Middle frontal gyrus (tissue), 1 donor: ENCODE results near the gene ANKRD36B.
"Not testable (repeated sequence)": the region's sequence is repeated elsewhere in the genome, so short reads cannot be mapped to it uniquely, and the experiment has no call there.

Experiments
- DNase-seq: peaks from one replicate; pipeline ENCODE4 v3.0.0-alpha.2; 2015; ENCODE audit warnings: low spot score; ENCODE audit errors: extremely low spot score

ANKRD36B gene

DNA sequence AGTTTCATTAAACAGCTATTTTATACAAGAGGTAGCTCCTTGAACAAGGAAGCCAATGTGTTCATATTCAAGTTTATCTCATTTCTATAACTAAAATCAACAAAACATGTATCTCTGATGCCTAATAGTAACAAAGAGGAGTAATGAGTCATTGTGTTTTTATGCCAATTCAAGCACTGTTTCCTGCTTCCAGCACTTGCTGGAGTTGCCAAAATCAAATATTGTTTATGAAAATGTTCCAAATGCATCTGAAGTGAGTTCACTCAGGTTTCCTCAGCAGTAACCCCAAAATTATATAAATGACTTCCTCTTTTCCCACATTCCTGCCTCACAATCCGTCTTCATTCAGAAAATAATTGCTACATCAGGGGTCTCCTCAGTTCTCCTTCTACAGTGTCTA is 39.2 kb downstream of the ANKRD36B start:
- not testable (repeated sequence) for DNase-seq

DNA sequence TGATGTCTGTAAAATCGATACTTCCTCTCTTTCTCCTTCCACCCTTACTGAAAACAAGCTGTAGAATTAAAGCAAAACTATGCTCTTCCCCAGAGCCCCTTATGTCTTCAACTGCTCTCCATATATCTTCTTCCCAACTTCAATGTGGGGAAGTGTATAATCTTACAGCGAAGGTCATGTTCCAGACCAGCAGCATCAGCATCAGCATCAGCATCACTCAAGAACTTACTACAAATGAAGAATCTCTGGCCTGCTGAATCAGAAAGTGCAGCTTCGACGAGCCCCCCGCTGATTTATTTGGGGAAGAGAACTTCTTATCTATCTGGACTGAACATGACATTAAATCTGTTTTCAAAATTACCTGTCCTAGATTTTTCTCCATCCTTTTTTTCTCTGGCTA is 40.6 kb downstream of the ANKRD36B start:
- DNase-seq: not testable (repeated sequence)

DNA sequence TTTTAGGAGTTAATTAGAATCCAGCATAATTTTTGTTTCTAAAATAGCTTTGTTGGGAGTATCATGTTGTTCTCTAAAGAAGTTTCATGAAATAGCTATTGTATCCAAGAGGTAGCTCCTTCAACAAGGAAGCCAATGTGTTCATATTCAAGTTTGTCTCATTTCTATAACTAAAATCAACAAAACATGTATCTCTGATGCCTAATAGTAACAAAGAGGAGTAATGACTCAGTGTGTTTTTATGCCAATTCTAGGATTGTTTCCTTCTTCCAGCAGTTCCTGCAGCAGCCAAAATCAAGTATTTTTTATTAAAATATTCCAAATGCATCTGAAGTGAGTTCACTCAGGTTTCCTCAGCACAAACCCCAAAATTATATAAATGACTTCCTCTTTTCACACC is 41.1 kb downstream of the ANKRD36B start:
- DNase-seq: not testable (repeated sequence)

DNA sequence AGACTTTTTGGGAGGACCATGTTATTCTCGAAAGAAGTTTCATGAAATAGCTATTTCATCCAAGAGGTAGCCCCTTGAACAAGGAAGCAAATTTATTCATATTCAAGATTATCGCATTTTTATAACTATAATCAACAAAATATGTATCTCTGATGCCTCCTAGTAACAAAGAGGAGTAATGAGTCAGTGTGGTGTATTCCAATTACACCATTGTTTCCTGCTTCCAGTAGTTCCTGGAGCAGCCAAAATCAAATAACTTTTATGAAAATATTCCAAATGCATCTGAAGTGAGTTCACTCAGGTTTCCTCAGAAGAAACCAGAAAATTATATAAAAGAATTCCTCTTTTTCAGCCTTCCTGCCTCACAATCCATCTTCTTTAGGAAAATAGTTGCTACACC is 43.0 kb downstream of the ANKRD36B start:
- no peak for DNase-seq

DNA sequence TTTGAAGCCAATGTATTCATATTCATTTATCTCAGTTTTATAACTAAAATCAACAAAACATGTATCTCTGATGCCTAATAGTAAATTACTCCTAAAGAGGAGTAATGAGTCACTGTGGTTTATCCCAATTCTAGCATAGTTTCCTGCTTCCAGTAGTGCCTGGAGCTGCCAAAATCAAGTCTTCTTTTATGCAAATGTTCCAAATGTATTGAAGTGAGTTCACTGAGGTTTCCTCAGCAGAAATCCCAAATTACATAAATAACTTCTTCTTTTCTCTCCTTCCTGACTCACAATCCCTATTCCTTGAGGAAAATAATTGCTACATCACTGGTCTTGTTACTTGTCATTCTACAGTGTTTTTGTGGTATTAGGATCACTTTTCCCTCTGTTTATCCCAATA is 44.8 kb downstream of the ANKRD36B start:
- DNase-seq: not testable (repeated sequence)

DNA sequence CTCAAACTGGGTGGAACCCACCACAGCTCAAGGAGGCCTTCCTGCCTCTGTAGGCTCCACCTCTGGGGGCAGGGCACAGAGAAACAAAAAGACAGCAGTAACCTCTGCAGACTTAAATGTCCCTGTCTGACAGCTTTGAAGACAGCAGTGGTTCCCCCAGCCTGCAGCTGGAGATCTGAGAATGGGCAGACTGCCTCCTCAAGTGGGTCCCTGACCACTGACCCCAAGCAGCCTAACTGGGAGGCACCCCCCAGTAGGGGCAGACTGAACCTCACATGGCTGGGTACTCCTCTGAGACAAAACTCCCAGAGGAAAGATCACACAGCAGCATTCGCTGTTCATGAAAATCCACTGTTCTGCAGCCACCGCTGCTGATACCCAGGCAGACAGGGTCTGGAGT is 63.8 kb downstream of the ANKRD36B start:
- not testable (repeated sequence) for DNase-seq

DNA sequence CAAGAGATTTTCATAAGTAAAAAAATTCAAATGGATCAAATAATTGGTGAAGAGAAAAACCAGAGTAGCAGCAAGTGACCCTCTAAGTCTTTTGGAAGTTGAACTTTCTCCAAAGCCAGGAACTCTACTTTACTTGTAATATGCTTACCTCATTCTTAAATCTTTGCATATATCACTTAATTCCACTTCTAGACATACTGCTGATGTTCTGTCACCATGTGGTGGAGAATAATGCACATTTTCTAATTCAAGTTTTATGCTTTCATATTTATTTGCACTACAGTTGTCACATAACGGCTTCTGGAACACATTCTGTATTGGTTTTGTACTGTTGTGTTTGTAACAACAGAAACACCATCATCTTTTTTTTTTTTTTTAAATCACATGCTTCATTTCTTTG is 65.9 kb downstream of the ANKRD36B start:
- not testable (repeated sequence) for DNase-seq

DNA sequence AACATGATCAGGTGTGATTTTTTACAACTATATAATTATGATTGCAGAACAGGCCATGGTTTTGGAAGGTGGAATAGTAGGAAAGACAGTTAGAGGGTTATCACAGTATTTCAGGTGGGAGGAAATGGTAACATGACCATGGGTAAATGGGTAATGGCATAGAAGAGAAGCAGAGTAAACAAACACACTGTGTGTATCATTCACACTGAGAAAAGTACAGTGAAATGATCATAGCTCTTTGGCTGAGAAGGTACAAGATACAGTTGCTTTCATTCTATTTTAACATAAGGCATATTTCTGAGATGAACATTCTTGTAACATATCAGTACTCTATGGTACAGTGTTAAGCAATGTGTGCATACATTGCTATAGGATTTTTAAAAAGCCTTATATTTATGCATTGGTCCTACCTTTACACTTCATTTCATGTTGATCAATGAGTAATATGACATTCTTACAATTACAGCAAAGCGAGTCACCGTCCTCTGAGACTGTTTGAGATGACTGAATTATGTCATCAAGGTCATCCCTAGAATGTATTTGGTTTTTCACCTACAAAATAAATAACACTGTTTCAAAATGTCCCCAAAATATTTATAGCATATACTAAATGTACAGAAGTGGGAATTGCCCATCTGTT is 66.6 kb downstream of the ANKRD36B start:
- DNase-seq: not testable (repeated sequence)

DNA sequence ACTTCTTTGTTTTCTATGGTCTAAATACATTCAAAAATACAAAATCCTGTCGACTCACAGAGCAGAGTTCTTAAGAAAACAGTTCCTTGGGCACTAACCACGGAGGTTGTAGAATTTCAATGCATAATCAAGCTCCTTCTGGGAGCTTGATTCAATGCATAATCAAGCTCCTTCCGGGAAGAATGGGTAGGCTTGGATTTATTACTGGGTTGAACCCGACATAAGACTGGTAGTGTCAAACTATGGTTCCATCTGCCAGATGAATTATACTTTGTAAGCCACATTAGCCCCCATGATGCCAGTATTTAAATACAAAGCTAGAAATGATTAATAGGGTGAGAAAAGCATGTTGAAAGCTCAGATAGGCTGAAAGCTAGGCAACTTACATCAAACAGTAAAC is 94.0 kb downstream of the ANKRD36B start:
- not testable (repeated sequence) for DNase-seq

DNA sequence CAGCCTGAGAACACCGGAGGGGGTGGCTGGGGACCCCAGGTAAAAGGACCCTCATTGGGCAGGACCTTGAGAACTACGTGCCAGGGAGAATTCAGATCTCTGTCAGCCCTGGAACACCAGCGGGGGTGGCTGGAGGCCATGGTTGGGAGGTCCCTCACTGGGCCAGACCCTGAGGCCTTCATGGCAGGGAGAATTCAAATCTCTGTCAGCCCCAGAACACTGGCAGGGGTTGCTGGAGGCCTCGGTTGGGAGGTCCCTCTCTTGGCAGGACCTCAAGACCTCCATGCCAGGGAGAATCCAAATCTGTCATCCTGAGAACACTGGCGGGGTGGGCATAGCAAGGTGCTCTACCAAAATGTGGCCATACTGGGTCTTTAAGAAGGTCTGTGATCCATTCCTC is 99.5 kb downstream of the ANKRD36B start:
- DNase-seq: not testable (repeated sequence)
